GM12892 (cell line): ENCODE measurements around the gene TMEM255B.

Experiments
- POLR2A ChIP-seq: IDR thresholded peaks from 2 replicates; pipeline ENCODE4 v1.6.1; 2011; ENCODE audit warnings: low read depth, low read length, control low read depth
- POLR2AphosphoS5 ChIP-seq: IDR thresholded peaks from 2 replicates; pipeline ENCODE4 v1.6.1; 2011; ENCODE audit warnings: low read depth, low read length, control low read depth

DNA sequence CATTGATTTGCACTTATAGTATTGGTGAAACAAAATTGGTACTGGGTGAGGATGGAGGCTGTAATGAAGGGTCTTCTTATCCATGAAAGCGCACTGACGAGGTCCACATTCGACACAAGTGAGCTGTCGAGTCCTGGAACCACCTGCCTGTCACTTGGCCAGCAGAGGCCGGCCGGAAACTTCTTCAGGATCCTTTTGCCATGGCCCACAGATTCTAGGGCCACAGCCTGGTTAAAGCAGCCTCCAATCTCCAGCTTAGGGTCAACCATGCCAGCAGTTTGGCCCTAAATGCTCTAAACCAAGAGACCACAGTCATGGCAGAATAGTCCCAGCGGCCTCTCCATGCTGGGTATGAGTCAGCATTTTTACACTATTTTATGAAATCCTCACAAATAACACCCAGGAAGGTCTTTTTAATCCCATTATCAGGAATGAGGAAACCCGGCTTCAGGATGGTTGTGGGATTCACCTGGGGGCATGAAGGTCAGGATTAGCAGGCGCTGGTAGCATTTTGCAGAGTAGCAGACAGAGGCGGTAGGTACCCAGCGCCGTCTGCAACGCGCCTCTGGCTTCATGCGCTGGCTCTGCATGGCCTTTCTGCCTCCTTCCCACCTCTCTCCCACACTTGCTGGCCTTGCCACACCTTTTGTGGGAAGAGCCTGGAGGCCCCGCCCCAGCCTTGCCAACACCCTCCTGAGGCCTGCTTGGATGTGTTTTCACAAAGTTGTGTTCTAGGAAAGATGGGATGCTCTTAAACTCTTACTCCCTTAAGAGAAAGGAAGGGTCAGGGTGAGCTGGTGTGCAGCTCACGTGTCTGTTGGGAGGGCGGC is 89.6 kb downstream of the TMEM255B start:
- TF ChIP-seq POLR2A (no peak), POLR2AphosphoS5 (no peak)
